Measurements from ENCODE around the gene DLGAP1.

GRCh38 chr18:3863006-3863405 lies 592.1 kb downstream of the DLGAP1 start:
- no peak for TF ChIP-seq POLR2A (IDR thresholded peaks at IDR 0.05; ENCODE audit: low read length)
- TF ChIP-seq GATA1 (IDR thresholded peaks at IDR 0.05; ENCODE audit: low read depth, low read length), result no peak

Measured in erythroblast (primary cell).